ENCODE results near the gene IMPDH2. TPM values are rescaled to one million over a fixed set of nuclear protein-coding genes. Genes with fewer than 3 reads are reported as not detected.

The IMPDH2 gene
- total RNA-seq (2013): 57.9 TPM
- 10 to 100 TPM; 20.8 to 67.3 (median 21.0) TPM for polyA plus RNA-seq
- polyA minus RNA-seq: 29.6 and 70.0 TPM in 2 replicates
- 1.5 to 15.9 (median 3.7) reads per million in 11 experiments for total RNA-seq

GRCh38 chr3:49028673-49029562 lies at the start of gene IMPDH2:
Gene IMPDH2 (minus strand): TSS chr3:49029398. CDS start chr3:49029350, 48 bp downstream.
- H3K9me3 Mint-ChIP-seq: no peaks in the 10 kb centered on the region
- peaks cover 14 to 20% of the 10 kb centered on the region in 2 donors for H3K4me1 ChIP-seq (ENCODE audit: control insufficient read depth in 1 of 2, insufficient read depth in 2 of 2, low read length in 2 of 2)

More at GRCh38 chr3:49028673-49029562, at the start of gene IMPDH2:
- H3K36me3 ChIP-seq (replicated peaks in 1 of 2; ENCODE audit: control insufficient read depth in 1 of 2, insufficient read depth in 2 of 2, low read length in 2 of 2): peaks cover 61 to 68% of the 10 kb centered on the region in 2 donors
- peak; percentile 8 for TF ChIP-seq CTCF (IDR thresholded peaks at IDR 0.05)
- intact Hi-C loops (cut with micrococcal nuclease): loop anchor here in 1 of 2 donors (1.0 kb wide), 1 partner anchor 8 kb away; no protein-coding TSS in a partner anchor
- H3K4me3 Mint-ChIP-seq: peak within 1 kb of the TSS; percentile 79 to 91
- WGBS (ENCODE audit: insufficient coverage): under 1% methylated on average over 50 of the region's 55 CpGs
- H3K9me3 ChIP-seq (replicated peaks in 1 of 2; ENCODE audit: control insufficient read depth in 1 of 2, insufficient read depth in 1 of 2, low read length in 2 of 2): no peaks in the 10 kb centered on the region
- peak within 1 kb of the TSS; percentile 73 for H2AFZ ChIP-seq (ENCODE audit: insufficient read depth, low read depth, low read length, poor library complexity, severe bottlenecking)
- H3K4me1 Mint-ChIP-seq: peaks cover 25% of the 10 kb centered on the region
- H3K79me2 ChIP-seq (ENCODE audit: insufficient read depth, low read length): peaks cover 29% of the 10 kb centered on the region
- no peaks in the 10 kb centered on the region for H4K20me1 ChIP-seq (ENCODE audit: insufficient read depth, low read length)
- peak; percentile 95 to 97 (median 96) for DNase-seq
- H3K9ac ChIP-seq (ENCODE audit: insufficient read depth, low read length, poor library complexity, severe bottlenecking): peak within 1 kb of the TSS; percentile 75
- peaks cover 59 to 63% of the 10 kb centered on the region in 2 donors for H3K36me3 Mint-ChIP-seq
- H3K27ac Mint-ChIP-seq: peak within 1 kb of the TSS; percentile 88 to 98 (median 97)
- H3K27me3 Mint-ChIP-seq (ENCODE audit: low read depth in 3 of 3): no peaks in the 10 kb centered on the region
- no peaks in the 10 kb centered on the region for H3K27me3 ChIP-seq (ENCODE audit: control insufficient read depth in 2 of 2, insufficient read depth in 2 of 2, low read length in 2 of 2)
- peak within 1 kb of the TSS; percentile 57 to 76 (median 62) for H3K4me3 ChIP-seq (replicated peaks in 1 of 3; ENCODE audit: low read depth in 2 of 3, low read length in 3 of 3)
- peak within 1 kb of the TSS; percentile 78 for H3K4me2 ChIP-seq (replicated peaks; ENCODE audit: extremely low read depth, low read length, poor library complexity, severe bottlenecking)
- peak within 1 kb of the TSS; percentile 77 to 92 for H3K27ac ChIP-seq (ENCODE audit: low read depth in 1 of 2, low read length in 2 of 2)

Measured in CD14-positive monocyte (primary cell).